HG03575 (cell line): ENCODE measurements around the gene XPO1.
"Not testable (repeated sequence)": the region's sequence is repeated elsewhere in the genome, so short reads cannot be mapped to it uniquely, and the experiment has no call there.

Source experiments
- ATAC-seq: cut with Tn5 transposase; IDR thresholded peaks from one replicate; pipeline ENCODE4 v1.9.1; 2021; ENCODE audit not compliant: unreplicated experiment, insufficient number of reproducible peaks, low FRiP score; ENCODE audit errors: extremely low read depth

Gene XPO1, protein sequence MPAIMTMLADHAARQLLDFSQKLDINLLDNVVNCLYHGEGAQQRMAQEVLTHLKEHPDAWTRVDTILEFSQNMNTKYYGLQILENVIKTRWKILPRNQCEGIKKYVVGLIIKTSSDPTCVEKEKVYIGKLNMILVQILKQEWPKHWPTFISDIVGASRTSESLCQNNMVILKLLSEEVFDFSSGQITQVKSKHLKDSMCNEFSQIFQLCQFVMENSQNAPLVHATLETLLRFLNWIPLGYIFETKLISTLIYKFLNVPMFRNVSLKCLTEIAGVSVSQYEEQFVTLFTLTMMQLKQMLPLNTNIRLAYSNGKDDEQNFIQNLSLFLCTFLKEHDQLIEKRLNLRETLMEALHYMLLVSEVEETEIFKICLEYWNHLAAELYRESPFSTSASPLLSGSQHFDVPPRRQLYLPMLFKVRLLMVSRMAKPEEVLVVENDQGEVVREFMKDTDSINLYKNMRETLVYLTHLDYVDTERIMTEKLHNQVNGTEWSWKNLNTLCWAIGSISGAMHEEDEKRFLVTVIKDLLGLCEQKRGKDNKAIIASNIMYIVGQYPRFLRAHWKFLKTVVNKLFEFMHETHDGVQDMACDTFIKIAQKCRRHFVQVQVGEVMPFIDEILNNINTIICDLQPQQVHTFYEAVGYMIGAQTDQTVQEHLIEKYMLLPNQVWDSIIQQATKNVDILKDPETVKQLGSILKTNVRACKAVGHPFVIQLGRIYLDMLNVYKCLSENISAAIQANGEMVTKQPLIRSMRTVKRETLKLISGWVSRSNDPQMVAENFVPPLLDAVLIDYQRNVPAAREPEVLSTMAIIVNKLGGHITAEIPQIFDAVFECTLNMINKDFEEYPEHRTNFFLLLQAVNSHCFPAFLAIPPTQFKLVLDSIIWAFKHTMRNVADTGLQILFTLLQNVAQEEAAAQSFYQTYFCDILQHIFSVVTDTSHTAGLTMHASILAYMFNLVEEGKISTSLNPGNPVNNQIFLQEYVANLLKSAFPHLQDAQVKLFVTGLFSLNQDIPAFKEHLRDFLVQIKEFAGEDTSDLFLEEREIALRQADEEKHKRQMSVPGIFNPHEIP (N-terminal part only)

DNA sequence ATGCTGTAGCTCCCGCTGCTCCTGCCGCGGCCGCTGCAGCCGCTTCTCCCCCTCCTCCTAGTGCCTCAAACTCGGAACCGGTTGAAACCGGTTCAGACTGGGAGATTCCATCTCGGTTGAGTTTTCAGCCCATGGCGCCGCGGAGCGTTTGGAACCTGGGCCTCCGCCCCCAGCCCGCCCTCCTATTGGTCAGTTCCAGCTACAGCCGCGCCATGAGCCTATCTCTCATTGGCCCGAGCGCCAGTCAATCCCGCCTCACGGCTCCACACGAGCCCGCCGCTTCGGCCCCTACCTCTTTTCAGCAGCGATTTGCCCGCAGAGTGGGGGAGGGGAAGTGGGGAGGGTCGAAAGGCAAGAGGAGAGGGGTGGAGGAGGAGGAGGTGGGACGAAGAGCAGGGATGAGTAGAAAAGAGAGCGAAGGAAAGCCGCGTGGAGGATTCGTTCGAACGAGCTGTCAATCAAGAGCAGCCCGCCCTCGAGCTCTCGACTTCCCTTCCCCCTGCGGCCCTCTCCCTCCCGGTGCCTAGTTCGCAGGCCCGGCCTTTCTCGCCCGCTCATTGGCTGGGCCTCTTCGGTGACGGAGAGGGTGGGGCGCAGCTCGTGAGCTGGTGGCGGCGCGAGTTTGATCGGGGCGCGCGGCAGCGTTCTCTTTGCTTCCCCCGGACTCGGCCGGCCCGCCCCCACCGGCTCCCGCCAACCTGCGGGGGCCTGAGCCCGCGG, at the start of gene XPO1:
Gene XPO1, minus strand, starts transcription at position 157 of the 720 bp plus-strand sequence. CDS start 4,459 bp downstream, outside the sequence.
- ATAC-seq: peak; percentile 36

- ATAC-seq: not testable (repeated sequence)
Observed at GRCh38 chr2:61586928-61587327, 48.8 kb upstream of the XPO1 start.

DNA sequence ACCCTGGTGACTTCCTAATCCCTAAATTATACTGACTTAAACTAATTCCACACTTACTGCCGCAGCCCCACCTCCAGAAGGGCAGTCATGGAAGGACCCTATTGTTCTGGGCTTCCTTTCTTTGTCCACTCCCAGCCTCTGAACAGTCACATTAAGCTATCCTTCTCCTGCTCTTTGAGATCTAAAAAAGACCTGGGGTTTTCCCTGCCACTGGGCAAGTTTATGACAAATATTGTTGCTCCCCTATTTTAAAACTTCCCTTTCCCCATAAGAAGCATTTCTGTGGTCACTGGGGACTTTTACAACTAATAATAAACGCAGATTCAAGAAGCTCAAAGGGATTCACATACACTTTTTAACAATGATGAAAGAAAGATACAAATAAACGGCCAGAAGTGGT, 47.2 kb upstream of the XPO1 start:
- no peak for ATAC-seq

DNA sequence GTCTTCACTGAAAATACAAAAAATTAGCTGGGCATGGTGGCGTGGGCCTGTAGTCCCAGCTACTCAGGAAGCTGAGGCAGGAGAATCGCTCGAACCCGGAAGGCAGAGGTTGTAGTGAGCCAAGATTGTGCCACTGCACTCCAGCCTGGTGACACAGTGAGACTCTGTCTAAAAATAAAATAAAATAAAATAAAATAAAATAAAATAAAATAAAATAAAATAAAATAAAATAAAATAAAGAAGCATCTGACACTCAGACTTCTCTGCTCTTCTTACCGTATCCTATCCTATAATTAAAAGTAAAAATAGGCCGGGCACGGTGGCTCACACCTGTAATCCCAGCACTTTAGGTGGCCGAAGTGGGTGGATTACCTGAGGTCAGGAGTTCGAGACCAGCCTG, 46.2 kb upstream of the XPO1 start:
- not testable (repeated sequence) for ATAC-seq

- no peak for ATAC-seq
Observed at GRCh38 chr2:61582165-61582564, 44.0 kb upstream of the XPO1 start.

DNA sequence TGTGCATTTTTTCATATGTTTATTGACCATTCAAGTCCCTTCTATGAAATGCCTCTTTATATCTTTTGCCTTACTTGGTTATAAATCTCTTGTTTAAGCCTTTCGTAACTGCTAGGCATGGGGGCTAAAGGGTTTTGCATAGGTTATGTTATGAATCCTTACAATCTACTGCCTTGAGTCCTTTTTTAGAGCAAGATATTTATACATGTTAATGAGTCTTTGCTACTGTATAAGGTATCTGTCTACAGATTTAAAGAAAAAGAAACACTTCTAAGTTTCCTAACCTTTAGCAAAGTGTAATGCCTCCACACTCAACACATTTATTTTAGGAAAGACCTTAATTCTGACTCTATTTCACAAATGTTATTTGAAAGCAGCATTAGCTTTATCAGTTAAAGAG, 43.6 kb upstream of the XPO1 start:
- ATAC-seq: no peak

DNA sequence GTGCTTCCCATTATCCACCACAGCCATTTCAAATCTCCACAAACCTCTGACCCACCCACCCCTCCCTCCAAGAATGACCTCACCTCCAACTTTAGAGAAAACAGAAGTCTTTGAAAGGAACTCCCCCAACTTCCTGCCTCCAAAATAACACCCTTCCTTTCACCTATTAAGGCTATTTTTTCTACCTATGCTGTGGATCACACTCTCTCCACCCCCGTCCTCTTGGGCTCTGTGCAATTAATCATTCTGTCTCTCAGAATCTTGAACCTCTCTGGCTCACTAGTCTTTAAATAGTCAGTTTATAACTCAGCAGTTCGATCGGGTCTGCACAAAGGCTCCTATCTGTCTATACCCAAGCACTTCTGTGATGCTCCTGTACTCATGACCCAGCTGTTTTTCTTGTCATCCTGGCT, 37.3 kb upstream of the XPO1 start:
- ATAC-seq: no peak

DNA sequence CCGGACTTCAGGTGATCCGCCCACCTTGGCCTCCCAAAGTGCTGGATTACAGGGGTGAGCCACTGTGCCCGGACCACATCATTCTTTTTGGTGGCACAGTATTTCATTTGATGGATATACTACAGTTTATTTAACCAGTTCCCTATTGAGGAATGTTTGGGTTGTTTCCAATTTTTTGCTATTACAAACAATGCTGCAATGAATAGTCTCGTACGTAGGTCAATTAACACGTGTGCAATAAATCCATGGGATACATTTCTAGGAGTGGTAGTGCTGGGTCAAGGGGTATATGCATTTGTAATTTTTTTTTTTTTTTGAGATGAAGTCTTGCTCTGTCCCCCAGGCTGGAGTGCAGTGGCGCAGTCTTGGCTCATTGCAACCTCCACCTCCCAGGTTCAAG, 28.4 kb upstream of the XPO1 start:
- no peak for ATAC-seq

DNA sequence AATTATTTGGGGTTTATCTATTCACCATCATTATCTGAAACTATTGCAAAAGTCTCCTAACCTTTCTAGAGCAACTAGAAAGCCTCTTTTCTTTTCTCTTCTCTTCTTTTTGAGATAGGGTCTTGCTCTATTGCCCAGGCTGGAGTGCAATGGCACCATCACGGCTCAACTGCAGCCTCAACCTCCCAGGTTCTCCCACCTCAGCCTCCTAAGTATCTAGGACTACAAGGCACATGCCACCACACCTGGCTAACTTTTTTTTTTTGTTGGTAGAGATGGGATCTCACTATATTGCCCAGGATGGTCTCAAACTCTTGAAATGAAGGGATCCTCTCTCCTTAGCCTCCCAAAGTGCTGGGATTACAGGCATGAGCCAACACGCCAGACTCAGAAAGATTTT, 24.5 kb upstream of the XPO1 start:
- ATAC-seq: no peak

DNA sequence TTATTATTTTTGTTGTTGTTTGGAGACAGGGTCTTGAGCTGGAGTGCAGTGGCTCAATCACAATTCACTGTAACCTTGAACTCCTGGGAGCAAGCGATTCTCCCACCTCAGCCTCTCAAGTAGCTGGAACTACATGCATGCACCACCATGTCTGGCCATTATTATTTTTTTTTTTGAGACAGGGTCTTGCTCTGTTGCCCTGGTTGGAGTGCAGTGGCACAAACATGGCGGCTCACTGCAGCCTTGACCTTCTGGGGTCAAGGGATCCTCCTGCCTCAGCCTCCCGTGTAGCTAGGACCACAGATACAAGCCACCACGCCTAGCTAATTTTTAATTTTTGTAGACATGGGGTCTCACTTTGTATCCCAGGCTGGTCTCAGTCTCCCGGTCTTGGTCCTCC, 20.0 kb upstream of the XPO1 start:
- no peak for ATAC-seq

DNA sequence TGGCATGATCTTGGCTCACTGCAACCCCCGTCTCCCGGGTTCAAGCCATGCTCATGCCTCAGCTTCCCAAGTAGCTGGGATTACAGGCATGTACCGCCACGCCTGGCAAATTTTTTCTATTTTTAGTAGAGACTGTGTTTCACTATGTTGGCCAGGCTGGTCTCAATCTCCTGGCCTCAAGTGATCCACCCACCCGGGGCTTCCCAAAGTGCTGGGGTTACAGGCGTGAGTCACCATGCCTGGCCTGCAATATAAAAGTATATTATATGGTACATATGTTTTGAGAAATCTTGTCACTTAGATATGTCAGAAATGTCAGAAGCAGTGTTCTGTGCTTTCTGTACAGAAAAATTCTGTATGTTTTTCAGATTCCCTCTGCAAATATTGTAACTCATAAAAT, 19.2 kb upstream of the XPO1 start:
- ATAC-seq: no peak

DNA sequence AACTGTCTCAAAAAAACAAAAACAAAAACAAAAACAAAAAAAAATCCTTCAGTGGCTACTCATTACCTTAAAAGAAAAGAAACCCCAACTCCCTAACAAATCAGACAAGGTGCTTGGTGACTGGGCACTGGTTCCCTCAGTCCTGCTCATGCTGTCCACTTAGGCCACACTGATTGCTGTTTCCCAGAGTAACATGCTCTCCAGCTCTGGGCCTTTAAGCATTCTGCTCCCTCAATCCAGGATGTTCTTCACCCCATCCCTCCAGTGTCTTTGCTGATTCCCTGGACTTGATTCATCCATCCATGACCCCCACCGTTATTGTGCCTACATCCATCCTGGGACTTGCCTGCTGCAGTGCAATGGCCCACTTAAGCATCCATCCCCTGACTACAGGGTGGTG, 16.4 kb upstream of the XPO1 start:
- ATAC-seq: no peak

GRCh38 chr2:61550375-61551209, 12.4 kb upstream of the XPO1 start:
- no peak for ATAC-seq

DNA sequence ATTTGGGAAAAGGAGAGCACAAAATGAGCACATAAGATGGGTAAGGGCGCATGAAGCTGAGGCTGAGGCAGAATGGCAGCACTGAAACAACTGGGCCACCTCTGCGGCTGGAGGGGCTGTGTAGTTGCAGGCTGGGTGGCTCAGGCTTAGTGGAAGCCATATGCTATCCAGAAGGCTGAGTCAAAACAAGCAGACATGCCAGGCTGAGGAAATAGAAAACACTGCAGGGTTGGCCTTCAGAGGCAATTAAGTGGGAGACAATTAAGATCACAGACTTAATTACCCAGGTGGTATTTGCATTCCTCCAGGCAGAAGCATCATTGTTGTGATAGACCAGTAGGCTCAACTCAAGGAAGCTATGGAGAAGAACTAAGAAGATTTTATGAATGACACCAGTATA, 11.4 kb upstream of the XPO1 start:
- no peak for ATAC-seq

- ATAC-seq: no peak
Observed at GRCh38 chr2:61543062-61543461, 4.9 kb upstream of the XPO1 start.

DNA sequence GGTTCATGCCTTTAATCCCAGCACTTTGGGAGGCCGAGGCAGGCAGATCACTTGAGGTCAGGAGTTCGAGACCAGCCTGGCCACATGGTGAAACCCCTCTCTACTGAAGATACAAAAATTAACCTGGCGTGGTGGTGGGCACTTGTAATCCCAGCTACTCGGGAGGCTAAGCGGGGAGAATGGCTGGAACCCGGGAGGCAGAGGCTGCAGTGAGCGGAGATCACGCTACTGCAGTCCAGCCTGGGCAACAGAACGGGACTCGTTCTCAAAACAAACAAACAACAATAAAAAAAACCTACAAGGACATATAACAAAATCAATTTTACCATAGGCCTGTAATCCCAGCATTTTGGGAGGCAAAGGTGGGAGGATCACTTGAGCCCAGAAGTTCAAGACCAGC, 2.0 kb upstream of the XPO1 start:
- ATAC-seq: not testable (repeated sequence)

DNA sequence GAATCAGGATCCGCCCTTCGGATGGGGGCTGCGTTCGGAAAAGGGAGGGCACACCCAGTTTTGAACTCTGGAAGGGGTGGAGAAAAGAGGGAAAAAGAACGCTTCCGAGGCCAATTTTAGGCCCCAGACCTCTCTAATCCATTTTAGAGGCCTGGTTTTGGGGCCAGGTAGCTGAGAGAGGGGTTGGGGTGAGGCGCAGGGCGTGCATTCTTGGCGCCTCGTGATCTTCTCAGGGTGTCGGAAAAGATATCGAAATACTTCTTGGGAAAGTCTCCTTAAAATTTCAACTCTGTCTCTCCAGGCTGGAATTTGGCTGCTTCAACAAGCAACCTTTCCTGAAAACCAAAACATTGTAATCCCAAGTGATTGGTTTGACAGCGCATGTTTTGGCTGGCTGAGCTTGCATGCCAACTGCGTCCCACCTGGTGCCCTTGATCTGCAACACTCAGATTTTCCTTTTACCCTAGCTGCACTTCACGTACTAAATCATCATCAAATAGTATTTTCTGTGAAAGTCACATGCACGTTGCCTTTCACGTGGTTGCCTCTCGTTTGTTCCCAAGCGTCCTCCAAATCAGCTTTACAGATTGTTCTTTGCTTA, 864 bp upstream of the XPO1 start:
- ATAC-seq: no peak

GRCh38 chr2:61537950-61538199, 281 bp downstream of the XPO1 start:
- no peak for ATAC-seq
